ENCODE results near the gene KCNK5. TPM values are rescaled to one million over a fixed set of nuclear protein-coding genes. Genes with fewer than 3 reads are reported as not detected.

Gene KCNK5
- total and polyA plus RNA-seq, 4 donors, result 3.7 to 19.1 (median 7.5) TPM

GRCh38 chr6:39144481-39145173 is 84.6 kb downstream of the KCNK5 start:
- Histone ChIP-seq H3K27ac (ENCODE audit: low read depth in 1 of 2, low read length in 2 of 2) (no peak overlapping the region), H3K9ac (ENCODE audit: low read depth in 1 of 2, low read length in 2 of 2) (no peak overlapping the region), H3K36me3 (ENCODE audit: control insufficient read depth in 4 of 4, insufficient read depth in 3 of 4, low read depth in 1 of 4, low read length in 3 of 4) (no peaks in the 10 kb centered on the region), H3K9me3 (ENCODE audit: control insufficient read depth in 4 of 4, low read length in 3 of 4) (no peaks in the 10 kb centered on the region), H3K4me1 (ENCODE audit: control insufficient read depth in 4 of 4, insufficient read depth in 4 of 4, low read length in 3 of 4) (no peaks in the 10 kb centered on the region), H3K4me3 (ENCODE audit: low read depth in 1 of 3, low read length in 3 of 3) (no peak overlapping the region), H3K27me3 (ENCODE audit: control insufficient read depth in 4 of 4, insufficient read depth in 4 of 4, low read length in 3 of 4) (no peaks in the 10 kb centered on the region)
- DNase-seq (ENCODE audit: low spot score), result no peak
- WGBS, result 94% methylated on average over 1 of the region's 1 CpG
- TF ChIP-seq TAF1 (conservative IDR thresholded peaks at IDR 0.05) (no peak), ZBTB33 (IDR thresholded peaks at IDR 0.05) (no peak), SP1 (IDR thresholded peaks at IDR 0.05) (no peak), FOXA2 (IDR thresholded peaks at IDR 0.05) (no peak), GABPA (IDR thresholded peaks at IDR 0.05 in 1 of 2, conservative IDR thresholded peaks at IDR 0.05 in 1 of 2) (no peak), REST (IDR thresholded peaks at IDR 0.05) (no peak), YY1 (IDR thresholded peaks at IDR 0.05) (no peak), NR2F2 (IDR thresholded peaks at IDR 0.05) (no peak), RAD21 (IDR thresholded peaks at IDR 0.05) (no peak), HNF4G (IDR thresholded peaks at IDR 0.05) (no peak), RXRA (IDR thresholded peaks at IDR 0.05) (no peak), MAX (IDR thresholded peaks at IDR 0.05) (no peak), JUND (IDR thresholded peaks at IDR 0.05) (no peak), ATF3 (IDR thresholded peaks at IDR 0.05) (no peak), HNF4A (conservative IDR thresholded peaks at IDR 0.05) (no peak), EGR1 (IDR thresholded peaks at IDR 0.05; ENCODE audit: low read depth in 2 of 2) (no peak), CTCF (IDR thresholded peaks at IDR 0.05; ENCODE audit: low read depth, low read length, missing input control) (no peak), FOXA1 (IDR thresholded peaks at IDR 0.05) (no peak)
